Naive thymus-derived CD8-positive, alpha-beta T cell (primary cell): Measurements from ENCODE around the gene CDC42. TPM values are rescaled to one million over a fixed set of nuclear protein-coding genes. Genes with fewer than 3 reads are reported as not detected.

Experiments used
- ATAC-seq, 2 donors: fragments of 150-1000 bp; cut with Tn5 transposase in 1 of 2; sonication (Bioruptor Pico), chemical (Tn5 transposase) in 1 of 2; 1 replicate in 1 of 2; 2 replicates in 1 of 2; pipeline ENCODE4 v1.10.0; 2021; ENCODE audit warnings: mild to moderate bottlenecking in 2 of 2, moderate library complexity in 2 of 2
- POLR2A ChIA-PET: fragments of 350-600 bp; sonication (Branson Sonifier 250); formaldehyde crosslinking; loops from one replicate; lab custom pipeline; 2021; ENCODE audit warnings: antibody characterized with exemption; lab: Charles Lee
- DNase-seq, 10 donors: peaks; one replicate each; pipeline versions ENCODE4 v3.0.0 to v3.0.0-alpha.2; 2020 to 2022
- H3K27ac Mint-ChIP-seq, 10 donors: one replicate each; pipeline ENCODE4 v1.8.0; 2020 to 2022; ENCODE audit warnings: mild to moderate bottlenecking in 10 of 10, mixed read lengths in 10 of 10, moderate library complexity in 4 of 10, inconsistent platforms in 1 of 10
- H3K27me3 Mint-ChIP-seq, 5 donors: one replicate each; pipeline ENCODE4 v1.8.0; 2021 to 2022; ENCODE audit warnings: mixed read lengths in 5 of 5
- H3K36me3 Mint-ChIP-seq, 3 donors: one replicate each; pipeline ENCODE4 v1.8.0; 2020 to 2022; ENCODE audit warnings: mixed read lengths in 3 of 3, mild to moderate bottlenecking in 2 of 3, inconsistent platforms in 1 of 3
- H3K4me1 Mint-ChIP-seq, 4 donors: one replicate each; pipeline ENCODE4 v1.8.0; 2021 to 2022; ENCODE audit warnings: mixed read lengths in 4 of 4
- H3K4me3 Mint-ChIP-seq, 10 donors: one replicate each; pipeline ENCODE4 v1.8.0; 2020 to 2022; ENCODE audit warnings: mild to moderate bottlenecking in 10 of 10, mixed read lengths in 10 of 10, moderate library complexity in 6 of 10, inconsistent platforms in 1 of 10
- H3K9me3 Mint-ChIP-seq, 9 donors: one replicate each; pipeline ENCODE4 v1.8.0; 2020 to 2022; ENCODE audit warnings: mixed read lengths in 9 of 9, mild to moderate bottlenecking in 3 of 9, inconsistent platforms in 1 of 9, moderate library complexity in 1 of 9
- polyA plus RNA-seq, 3 donors: library from polyadenylated mRNA; unstranded; fragments of 300-500 nt; fragmentation: Illumina TruSeq; gene quantifications; one replicate each; pipeline ENCODE4 v1.2.3, GENCODE V29; 2021
- total RNA-seq, 8 experiments: library from RNA in 2 of 8; stranded (reverse) in 2 of 8; gene quantifications; one replicate each; pipeline ENCODE4 v1.2.3 and lab custom pipeline; 2021 to 2026

Gene CDC42
- total and polyA plus RNA-seq, 5 experiments from 2014 or later = 229 to 472 (median 239) TPM

DNA sequence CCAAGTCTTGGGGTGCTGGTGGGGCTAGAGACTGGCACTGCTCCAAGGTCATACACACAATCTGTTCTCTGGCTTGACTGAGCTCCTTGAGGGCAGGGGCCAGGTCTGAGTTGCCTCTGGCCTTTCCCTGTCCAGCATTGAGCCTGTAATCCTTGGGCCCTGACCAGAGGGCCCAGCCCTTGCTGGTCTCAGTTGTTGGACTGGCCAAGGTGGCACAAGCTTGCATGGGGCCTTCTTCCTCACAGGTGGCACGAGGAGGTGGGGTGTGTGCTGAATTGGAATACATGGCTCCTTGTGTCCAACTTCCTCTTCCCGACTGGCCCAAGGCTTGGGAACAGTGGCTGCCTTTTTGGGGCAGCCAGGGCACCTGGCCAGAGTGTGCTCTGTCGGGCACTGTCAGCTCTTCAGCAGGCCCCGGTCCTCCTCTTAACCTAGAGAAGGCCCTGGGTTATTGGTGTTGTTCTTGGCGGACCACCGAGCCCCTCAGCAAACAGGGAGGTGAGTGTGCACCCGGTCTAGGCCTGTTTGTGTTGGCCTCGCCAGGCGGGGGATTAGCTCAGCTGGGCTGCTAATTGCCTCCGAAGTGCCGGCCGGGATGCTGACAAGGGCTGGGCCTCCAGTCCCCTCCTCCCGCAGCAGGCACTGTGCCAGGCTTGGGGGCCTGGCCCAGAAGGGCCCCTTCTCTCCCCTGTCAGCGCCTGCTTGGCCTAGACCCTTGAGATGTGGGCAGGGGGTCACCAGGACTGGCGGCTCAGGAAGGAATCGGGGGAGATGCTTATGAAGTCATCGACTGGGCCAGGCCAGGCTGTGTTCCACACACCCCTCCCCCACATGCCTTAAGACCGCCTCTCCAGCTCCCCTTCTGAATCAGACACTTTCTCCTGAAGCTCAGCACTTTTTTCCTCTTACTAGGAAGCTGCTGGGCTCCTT lies 61.8 kb downstream of the CDC42 start:
- H3K4me3 Mint-ChIP-seq = no peak overlapping the region
- no peaks in the 10 kb centered on the region for H3K27me3 Mint-ChIP-seq
- peaks cover 0 to 41% (median 2%) of the 10 kb centered on the region in 3 donors for H3K36me3 Mint-ChIP-seq
- no peaks in the 10 kb centered on the region for H3K9me3 Mint-ChIP-seq
- ATAC-seq = no peak
- POLR2A ChIA-PET = interaction anchor here (0.5 kb wide), 1 partner anchor 135 kb away, joined by 4 read pairs; no protein-coding TSS in a partner anchor
- DNase-seq = no peak
- H3K4me1 Mint-ChIP-seq = peaks cover 29 to 54% (median 43%) of the 10 kb centered on the region in 4 donors
- peak overlapping the region in 8 of 10 donors; percentile 22 to 93 (median 76) for H3K27ac Mint-ChIP-seq

DNA sequence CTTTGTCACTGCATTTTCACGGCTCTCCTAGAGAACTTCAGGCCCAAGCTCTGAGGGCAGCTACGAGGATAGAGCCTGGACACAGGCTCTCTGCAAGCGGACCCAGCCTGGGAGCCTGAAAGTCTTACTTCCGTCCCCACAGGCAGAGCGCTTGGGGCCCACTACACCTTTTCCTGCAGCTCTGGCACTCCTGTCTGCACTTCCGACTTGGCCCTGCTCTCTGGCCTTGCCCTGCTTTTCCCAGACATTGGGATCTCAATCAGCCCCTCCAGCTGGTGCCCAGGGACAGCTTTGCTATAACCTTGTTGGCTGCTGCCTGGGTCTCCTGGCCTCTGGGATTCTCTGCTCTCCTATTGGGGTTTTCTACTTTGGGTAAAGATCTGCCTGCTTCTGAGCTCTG lies 62.8 kb downstream of the CDC42 start:
- POLR2A ChIA-PET = no interaction called here
- no peaks in the 10 kb centered on the region for H3K27me3 Mint-ChIP-seq
- H3K27ac Mint-ChIP-seq = peak overlapping the region; percentile 27 to 93 (median 74)
- H3K4me3 Mint-ChIP-seq = peak overlapping the region in 1 of 10 donors; percentile 33
- peaks cover 0 to 46% (median 2%) of the 10 kb centered on the region in 3 donors for H3K36me3 Mint-ChIP-seq
- peaks cover 32 to 55% (median 42%) of the 10 kb centered on the region in 4 donors for H3K4me1 Mint-ChIP-seq
- ATAC-seq (no peak), DNase-seq (no peak)
- H3K9me3 Mint-ChIP-seq = no peaks in the 10 kb centered on the region

GRCh38 chr1:22117238-22117637 lies 64.7 kb downstream of the CDC42 start:
- peaks cover 0 to 40% (median 2%) of the 10 kb centered on the region in 3 donors for H3K36me3 Mint-ChIP-seq
- no peak for DNase-seq
- H3K27me3 Mint-ChIP-seq = no peaks in the 10 kb centered on the region
- no peaks in the 10 kb centered on the region for H3K9me3 Mint-ChIP-seq
- POLR2A ChIA-PET = no interaction called here
- no peak overlapping the region for H3K4me3 Mint-ChIP-seq
- peak overlapping the region in 5 of 10 donors; percentile 37 to 88 (median 50) for H3K27ac Mint-ChIP-seq
- H3K4me1 Mint-ChIP-seq = peaks cover 25 to 54% (median 34%) of the 10 kb centered on the region in 4 donors
- ATAC-seq = no peak

GRCh38 chr1:22117851-22118250 lies 65.3 kb downstream of the CDC42 start:
- no peaks in the 10 kb centered on the region for H3K27me3 Mint-ChIP-seq
- DNase-seq = no peak
- POLR2A ChIA-PET = no interaction called here
- peak overlapping the region in 4 of 10 donors; percentile 4 to 73 (median 29) for H3K27ac Mint-ChIP-seq
- peaks cover 22 to 52% (median 30%) of the 10 kb centered on the region in 4 donors for H3K4me1 Mint-ChIP-seq
- no peak overlapping the region for H3K4me3 Mint-ChIP-seq
- no peak for ATAC-seq
- H3K9me3 Mint-ChIP-seq = no peaks in the 10 kb centered on the region
- peaks cover 0 to 34% (median 2%) of the 10 kb centered on the region in 3 donors for H3K36me3 Mint-ChIP-seq

DNA sequence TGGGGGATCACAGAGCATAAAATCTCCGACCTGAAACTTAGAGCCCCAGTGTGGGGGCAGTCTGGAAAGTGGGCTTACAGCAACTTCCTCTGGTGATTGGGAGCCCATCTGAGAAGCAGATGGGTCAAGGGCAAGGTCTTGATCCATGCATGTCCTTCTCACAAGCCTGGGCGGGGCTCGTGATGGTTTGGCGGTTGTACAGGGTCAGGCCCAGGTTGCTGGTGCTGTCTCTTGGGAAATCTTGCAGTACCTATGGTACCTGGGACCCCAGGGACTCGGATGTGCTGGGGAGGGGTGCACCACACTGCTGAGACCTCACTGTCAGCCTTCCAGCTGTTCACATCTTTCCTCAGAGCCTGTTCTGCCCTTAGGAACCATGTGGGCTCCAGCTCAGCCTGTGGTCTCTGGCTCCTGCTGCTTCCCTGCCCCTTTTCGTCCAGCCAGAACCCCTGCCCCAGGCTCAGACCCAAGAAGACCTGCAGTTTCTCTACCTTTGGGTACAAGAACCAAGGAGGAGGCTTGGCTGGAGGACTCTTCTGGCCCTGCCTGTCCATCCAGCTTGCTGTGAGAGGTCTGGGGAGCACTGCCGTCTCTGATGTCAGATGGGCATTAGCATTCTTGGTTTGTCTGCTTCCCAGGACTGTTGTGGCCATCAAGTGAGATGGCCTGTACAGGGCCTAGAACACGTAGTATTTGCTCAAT lies 65.9 kb downstream of the CDC42 start:
- ATAC-seq = no peak

DNA sequence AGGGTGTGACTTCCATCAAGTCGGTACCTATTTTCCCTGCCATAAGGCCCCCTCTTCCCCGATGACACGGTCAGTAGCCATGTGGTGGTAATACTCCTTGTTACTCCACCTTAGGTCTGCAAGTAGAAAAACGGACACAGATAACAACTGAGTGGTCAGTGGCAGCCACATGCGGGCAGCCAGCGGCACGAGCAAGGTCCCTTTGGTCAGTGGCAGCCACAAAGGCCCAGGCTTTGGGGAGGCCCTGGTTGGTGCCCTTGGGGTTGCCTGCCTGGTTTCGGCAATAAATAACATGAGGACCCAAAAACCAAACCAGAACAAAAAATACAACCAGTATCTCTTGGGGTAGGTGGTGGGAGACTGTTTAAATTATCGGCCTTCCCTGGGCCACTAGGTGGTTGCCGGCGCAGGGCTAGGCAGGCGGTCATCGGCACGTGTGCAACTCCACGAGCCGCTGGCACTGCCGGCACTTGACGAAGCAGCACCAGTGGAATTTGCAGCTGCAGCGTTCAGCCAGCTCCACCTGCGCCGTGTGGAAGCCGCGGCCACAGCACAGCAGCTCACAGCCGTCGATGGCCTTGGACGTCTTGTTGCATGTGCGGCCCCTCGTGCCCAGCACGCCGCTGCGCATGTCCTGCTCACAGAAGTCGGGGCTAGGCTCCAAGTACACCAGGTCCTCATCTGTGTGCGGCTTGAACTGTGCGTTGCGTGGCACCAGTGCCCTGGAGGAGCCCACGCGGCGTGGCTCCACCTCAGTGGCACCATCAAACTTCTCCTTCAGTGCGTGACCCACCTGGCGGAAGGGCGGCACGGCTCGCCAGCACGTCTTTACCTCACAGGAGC lies 67.3 kb downstream of the CDC42 start:
- DNase-seq (no peak), ATAC-seq (no peak)
- Mint-ChIP-seq H3K27me3 (no peaks in the 10 kb centered on the region), H3K27ac (peak overlapping the region in 3 of 10 donors; percentile 8 to 78 (median 16)), H3K9me3 (no peaks in the 10 kb centered on the region), H3K36me3 (peaks cover 0 to 25% (median 0%) of the 10 kb centered on the region in 3 donors), H3K4me1 (peaks cover 13 to 46% (median 23%) of the 10 kb centered on the region in 4 donors), H3K4me3 (no peak overlapping the region)
- POLR2A ChIA-PET = no interaction called here

More for the DNA sequence above, 65.9 kb downstream of the CDC42 start:
- Mint-ChIP-seq H3K9me3 (no peaks in the 10 kb centered on the region), H3K27me3 (no peaks in the 10 kb centered on the region), H3K36me3 (peaks cover 0 to 29% (median 0%) of the 10 kb centered on the region in 3 donors), H3K4me3 (no peak overlapping the region), H3K4me1 (peaks cover 18 to 48% (median 25%) of the 10 kb centered on the region in 4 donors), H3K27ac (peak overlapping the region in 6 of 10 donors; percentile 25 to 78 (median 61))
- no peak for DNase-seq
- POLR2A ChIA-PET = no interaction called here

DNA sequence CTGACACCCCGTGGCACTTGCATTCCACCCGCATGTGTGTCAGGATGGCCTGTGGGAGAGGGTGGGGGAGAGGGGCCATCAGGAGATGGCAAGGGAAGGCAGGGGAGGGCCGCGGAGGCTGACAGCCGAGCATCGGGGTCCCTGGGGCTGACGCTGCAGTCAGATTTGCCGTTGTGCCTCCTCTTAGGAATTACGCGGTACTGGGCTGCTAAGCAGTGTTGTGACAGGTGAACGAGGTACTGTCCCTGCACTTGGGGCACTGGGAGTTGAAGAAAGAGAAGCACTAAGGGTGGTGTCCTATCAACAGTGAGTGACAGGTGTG lies 67.9 kb downstream of the CDC42 start:
- H3K27me3 Mint-ChIP-seq = no peaks in the 10 kb centered on the region
- peaks cover 8 to 41% (median 17%) of the 10 kb centered on the region in 4 donors for H3K4me1 Mint-ChIP-seq
- H3K9me3 Mint-ChIP-seq = no peaks in the 10 kb centered on the region
- no peak overlapping the region for H3K4me3 Mint-ChIP-seq
- H3K36me3 Mint-ChIP-seq = peaks cover 0 to 23% (median 0%) of the 10 kb centered on the region in 3 donors
- ATAC-seq (no peak), DNase-seq (no peak)
- POLR2A ChIA-PET = no interaction called here
- H3K27ac Mint-ChIP-seq = peak overlapping the region in 3 of 10 donors; percentile 8 to 41 (median 37)

DNA sequence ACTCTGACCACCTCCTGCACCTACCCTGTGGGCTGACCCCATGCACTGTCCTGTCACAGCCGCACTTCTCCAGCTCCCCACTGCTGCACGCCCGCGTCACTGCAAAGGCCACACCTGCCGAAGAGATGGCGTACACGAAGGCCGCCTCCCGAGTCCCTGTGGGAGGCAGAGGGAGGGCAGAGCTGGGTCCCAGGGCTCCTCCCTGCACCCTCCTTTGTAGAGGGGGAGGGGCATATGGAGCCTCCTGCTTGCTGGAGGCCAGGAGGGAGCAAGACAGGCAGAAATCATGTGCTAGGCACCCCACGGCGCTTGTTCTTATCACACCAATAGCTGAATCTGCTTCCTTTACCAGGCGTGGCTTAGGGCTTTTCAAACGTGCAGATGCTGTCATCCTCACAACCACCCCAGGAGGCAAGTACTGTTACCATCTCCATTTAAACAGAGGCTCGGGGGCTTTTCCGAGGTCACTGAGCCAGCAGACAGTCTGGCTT lies 69.0 kb downstream of the CDC42 start:
- Mint-ChIP-seq H3K4me1 (peaks cover 8 to 30% (median 11%) of the 10 kb centered on the region in 4 donors), H3K4me3 (no peak overlapping the region), H3K36me3 (peaks cover 0 to 20% (median 0%) of the 10 kb centered on the region in 3 donors), H3K9me3 (no peaks in the 10 kb centered on the region), H3K27ac (peak overlapping the region in 2 of 10 donors; percentile 8 to 51), H3K27me3 (no peaks in the 10 kb centered on the region)
- peak in 1 of 10 donors; percentile 56 for DNase-seq
- POLR2A ChIA-PET = interaction anchor here (0.6 kb wide), 1 partner anchor 31 kb away, joined by 3 read pairs; no protein-coding TSS in a partner anchor
- no peak for ATAC-seq

DNA sequence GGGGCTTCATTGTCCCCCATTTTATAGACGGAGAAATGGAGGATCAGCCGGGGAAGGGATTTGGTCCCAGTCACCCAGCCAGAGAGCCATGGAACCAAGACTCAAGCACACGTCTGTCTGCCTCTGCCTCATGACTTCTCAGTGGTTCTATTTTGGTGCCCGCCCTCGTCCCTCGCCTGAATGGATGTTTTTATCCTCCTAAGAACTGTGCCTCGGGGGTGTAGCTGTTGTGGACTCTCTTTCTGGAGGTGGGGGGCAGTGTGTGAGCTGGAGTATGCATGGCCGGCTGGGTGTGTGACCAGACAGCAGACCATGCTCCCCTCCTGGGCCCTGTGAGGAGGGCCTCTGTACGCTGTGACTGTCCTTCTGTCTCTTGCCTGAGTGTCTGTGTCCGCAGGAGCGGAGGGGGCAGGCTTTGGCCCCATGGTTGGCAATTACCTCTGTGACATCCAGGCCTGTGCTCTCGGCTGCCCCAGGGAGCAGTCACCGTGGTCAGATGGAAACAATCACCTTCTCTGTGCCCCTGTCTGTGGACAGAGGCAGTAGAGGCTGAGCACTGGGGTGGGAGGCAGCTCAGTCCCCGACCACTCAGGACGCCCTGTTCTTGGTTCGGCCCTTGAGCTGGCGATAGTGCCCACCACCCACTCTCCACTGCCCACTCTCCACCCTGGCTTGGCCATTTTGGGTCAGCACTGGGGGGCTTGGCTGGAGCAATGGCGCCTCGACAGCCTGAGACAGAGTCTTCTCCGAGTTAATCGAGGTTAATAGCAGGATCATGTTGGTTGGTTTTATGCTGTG lies 70.0 kb downstream of the CDC42 start:
- no peak overlapping the region for H3K4me3 Mint-ChIP-seq
- peak overlapping the region in 3 of 10 donors; percentile 27 to 54 (median 31) for H3K27ac Mint-ChIP-seq
- ATAC-seq = no peak
- H3K4me1 Mint-ChIP-seq = peaks cover 0 to 22% (median 10%) of the 10 kb centered on the region in 4 donors
- DNase-seq = peak in 1 of 10 donors; percentile 44
- POLR2A ChIA-PET = no interaction called here
- no peaks in the 10 kb centered on the region for H3K27me3 Mint-ChIP-seq
- peaks cover 0 to 15% (median 0%) of the 10 kb centered on the region in 3 donors for H3K36me3 Mint-ChIP-seq
- no peaks in the 10 kb centered on the region for H3K9me3 Mint-ChIP-seq

GRCh38 chr1:22123071-22123390 lies 70.5 kb downstream of the CDC42 start:
- H3K36me3 Mint-ChIP-seq = peaks cover 0 to 15% (median 0%) of the 10 kb centered on the region in 3 donors
- no peaks in the 10 kb centered on the region for H3K9me3 Mint-ChIP-seq
- no peak overlapping the region for H3K4me3 Mint-ChIP-seq
- DNase-seq (peak in 1 of 10 donors; percentile 38), ATAC-seq (no peak)
- H3K4me1 Mint-ChIP-seq = peaks cover 0 to 17% (median 12%) of the 10 kb centered on the region in 4 donors
- POLR2A ChIA-PET = no interaction called here
- H3K27ac Mint-ChIP-seq = no peak overlapping the region
- H3K27me3 Mint-ChIP-seq = no peaks in the 10 kb centered on the region

- Mint-ChIP-seq H3K36me3 (peaks cover 0 to 9% (median 0%) of the 10 kb centered on the region in 3 donors), H3K9me3 (no peaks in the 10 kb centered on the region), H3K4me3 (no peak overlapping the region), H3K27ac (peak overlapping the region in 3 of 10 donors; percentile 68 to 79 (median 71)), H3K4me1 (peaks cover 0 to 17% (median 7%) of the 10 kb centered on the region in 4 donors), H3K27me3 (no peaks in the 10 kb centered on the region)
- ATAC-seq (no peak), DNase-seq (peak in 1 of 10 donors; percentile 16)
- POLR2A ChIA-PET = no interaction called here
Observed at GRCh38 chr1:22123901-22124404, 71.4 kb downstream of the CDC42 start.
